ENCODE data around the gene POGZ.

The POGZ gene

GRCh38 chr1:151369621-151370048 lies 89.7 kb downstream of the POGZ start:
- no peak for DNase-seq

- no peak for DNase-seq
Observed at GRCh38 chr1:151369302-151369610, 90.0 kb downstream of the POGZ start.

GRCh38 chr1:151368393-151369301 lies 90.6 kb downstream of the POGZ start:
- DNase-seq = no peak

- no peak for DNase-seq
Observed at GRCh38 chr1:151367658-151368392, 91.5 kb downstream of the POGZ start.

- DNase-seq = no peak
Observed at GRCh38 chr1:151364996-151365395, 94.3 kb downstream of the POGZ start.

GRCh38 chr1:151362308-151363155 lies 96.8 kb downstream of the POGZ start:
- DNase-seq = no peak

GRCh38 chr1:151361883-151362282 lies 97.4 kb downstream of the POGZ start:
- no peak for DNase-seq

GRCh38 chr1:151356696-151357095 lies 102.6 kb downstream of the POGZ start:
- no peak for DNase-seq

All from NCI-H748 treated with DMSO at 0.1 percent for 48 hours (cell line).